Measurements from ENCODE around the gene SMARCA4. TPM values are rescaled to one million over a fixed set of nuclear protein-coding genes. Genes with fewer than 3 reads are reported as not detected.

SMARCA4 gene
- total RNA-seq, 2 experiments from 2014 or later, result 102 to 116 TPM

DNA sequence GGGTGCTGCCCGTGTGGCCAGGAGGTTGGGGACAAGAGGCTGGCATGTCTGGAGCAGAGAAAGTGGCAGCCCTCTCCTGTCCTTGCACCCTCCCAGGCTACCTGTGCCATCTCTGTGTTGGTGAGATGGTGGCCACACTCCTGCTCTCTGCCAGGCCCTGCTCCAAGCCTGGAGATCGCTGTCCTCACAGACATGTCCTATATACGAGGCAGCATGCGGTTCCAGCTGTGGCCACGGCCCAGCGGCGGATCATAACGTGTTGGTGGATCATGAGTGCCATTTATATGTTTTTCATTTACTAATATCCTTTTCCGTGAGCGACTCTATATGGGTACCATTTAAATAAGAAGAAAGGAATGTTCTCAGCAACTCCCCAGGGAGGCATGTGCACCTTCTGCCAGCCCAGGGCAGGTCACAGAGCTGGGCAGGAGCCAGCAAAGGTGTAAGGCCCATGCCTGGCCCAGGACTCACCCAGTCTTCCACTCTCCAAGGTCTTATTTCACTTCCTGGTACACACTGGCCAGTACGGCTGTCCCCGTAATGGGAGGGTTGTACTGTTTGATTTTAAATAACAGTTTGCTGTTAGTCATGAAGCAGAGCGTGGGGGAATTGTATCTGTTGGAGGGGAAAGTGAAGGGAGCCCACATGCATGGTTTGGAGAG is 81.3 kb downstream of the SMARCA4 start:
- no peak overlapping the region for H3K27ac Mint-ChIP-seq
- ATAC-seq, result no peak
- intact Hi-C loops (cut with DNase I, micrococcal nuclease), result no loop called here
- no peaks in the 10 kb centered on the region for H3K4me1 Mint-ChIP-seq
- ChIA-PET POLR2A (no interaction called here), CTCF (no interaction called here)
- H3K27me3 Mint-ChIP-seq, result no peaks in the 10 kb centered on the region
- H3K36me3 Mint-ChIP-seq (ENCODE audit: low read depth), result peaks cover 32% of the 10 kb centered on the region
- no peak for DNase-seq
- no peaks in the 10 kb centered on the region for H3K9me3 Mint-ChIP-seq (ENCODE audit: low read depth)
- H3K4me3 Mint-ChIP-seq, result no peak overlapping the region

GRCh38 chr19:11044431-11044830 is 83.6 kb downstream of the SMARCA4 start:
- Mint-ChIP-seq H3K27me3 (no peaks in the 10 kb centered on the region), H3K4me3 (no peak overlapping the region), H3K36me3 (ENCODE audit: low read depth) (peaks cover 33% of the 10 kb centered on the region), H3K9me3 (ENCODE audit: low read depth) (no peaks in the 10 kb centered on the region), H3K27ac (no peak overlapping the region), H3K4me1 (peaks cover 17% of the 10 kb centered on the region)
- ChIA-PET CTCF (interaction anchor here (0.6 to 1.4 kb wide), 3 partner anchors 9 to 230 kb away, joined by 3 to 8 read pairs (median 3); no protein-coding TSS in a partner anchor), POLR2A (interaction anchor here (1.1 kb wide), 1 partner anchor 51 kb away, joined by 5 read pairs; no protein-coding TSS in a partner anchor)
- no peak for DNase-seq
- intact Hi-C loops (cut with DNase I, micrococcal nuclease), result no loop called here
- ATAC-seq, result no peak

DNA sequence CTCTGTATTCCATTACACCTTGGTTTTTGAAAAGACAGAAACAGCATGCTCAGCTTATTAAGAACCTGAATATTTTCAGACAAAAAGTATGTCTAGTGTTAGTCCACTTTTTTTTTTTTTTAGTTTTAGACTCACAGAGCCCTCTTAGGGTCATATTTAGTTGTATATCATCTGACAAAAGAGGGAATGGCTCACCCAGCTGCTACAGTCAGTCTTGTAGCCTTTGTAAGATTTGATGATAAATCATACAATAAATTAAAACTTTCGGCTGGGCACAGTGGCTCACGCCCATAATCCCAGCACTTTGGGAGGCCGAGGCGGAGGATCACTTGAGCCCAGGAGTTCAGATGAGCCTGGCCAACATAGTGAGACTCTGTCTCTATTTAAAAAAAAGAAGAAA is 84.7 kb downstream of the SMARCA4 start:
- POLR2A ChIA-PET, result no interaction called here
- ATAC-seq (no peak), DNase-seq (no peak)
- Mint-ChIP-seq H3K9me3 (ENCODE audit: low read depth) (no peaks in the 10 kb centered on the region), H3K36me3 (ENCODE audit: low read depth) (peaks cover 33% of the 10 kb centered on the region), H3K4me3 (no peak overlapping the region), H3K27ac (no peak overlapping the region), H3K27me3 (no peaks in the 10 kb centered on the region), H3K4me1 (peaks cover 27% of the 10 kb centered on the region)
- intact Hi-C loops (cut with DNase I, micrococcal nuclease), result no loop called here
- CTCF ChIA-PET, result interaction anchor here (0.6 to 1.4 kb wide), 2 partner anchors 10 to 89 kb away, joined by 3 to 8 read pairs; no protein-coding TSS in a partner anchor

GRCh38 chr19:11046605-11047354 is 86.0 kb downstream of the SMARCA4 start:
- ChIA-PET POLR2A (no interaction called here), CTCF (interaction anchor here (1.0 kb wide), 1 partner anchor 11 kb away, joined by 3 read pairs; no protein-coding TSS in a partner anchor)
- Mint-ChIP-seq H3K36me3 (ENCODE audit: low read depth) (peaks cover 26% of the 10 kb centered on the region), H3K27me3 (no peaks in the 10 kb centered on the region), H3K9me3 (ENCODE audit: low read depth) (no peaks in the 10 kb centered on the region), H3K4me1 (peaks cover 31% of the 10 kb centered on the region), H3K4me3 (no peak overlapping the region), H3K27ac (no peak overlapping the region)
- intact Hi-C loops (cut with DNase I, micrococcal nuclease), result no loop called here
- DNase-seq, result no peak
- no peak for ATAC-seq

DNA sequence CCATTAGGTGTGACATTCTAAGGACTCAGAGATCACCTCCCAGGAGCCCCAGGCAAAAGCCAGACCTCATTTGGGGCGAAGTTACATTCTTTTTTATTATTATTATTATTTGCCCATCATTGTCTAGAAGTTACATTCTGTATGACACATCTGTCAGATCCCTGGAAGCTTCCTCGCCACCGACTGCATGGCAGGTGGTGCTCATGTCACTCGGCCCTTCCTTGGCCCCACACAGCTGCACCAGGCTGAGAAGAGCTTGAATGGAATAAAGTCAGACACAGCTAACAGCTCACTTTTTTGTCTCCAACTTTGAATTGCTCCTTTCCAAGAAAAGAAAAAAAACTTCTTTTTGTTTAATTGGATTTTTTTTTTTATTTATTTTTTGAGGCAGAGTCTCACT is 87.0 kb downstream of the SMARCA4 start:
- intact Hi-C loops (cut with DNase I, micrococcal nuclease), result no loop called here
- Mint-ChIP-seq H3K9me3 (ENCODE audit: low read depth) (no peaks in the 10 kb centered on the region), H3K4me1 (peaks cover 34% of the 10 kb centered on the region), H3K27me3 (no peaks in the 10 kb centered on the region), H3K4me3 (no peak overlapping the region), H3K27ac (no peak overlapping the region), H3K36me3 (ENCODE audit: low read depth) (peaks cover 24% of the 10 kb centered on the region)
- DNase-seq, result no peak
- ChIA-PET CTCF (interaction anchor here (0.5 to 0.9 kb wide), 4 partner anchors 12 to 112 kb away, joined by 3 to 4 read pairs (median 4); no protein-coding TSS in a partner anchor), POLR2A (no interaction called here)
- no peak for ATAC-seq

DNA sequence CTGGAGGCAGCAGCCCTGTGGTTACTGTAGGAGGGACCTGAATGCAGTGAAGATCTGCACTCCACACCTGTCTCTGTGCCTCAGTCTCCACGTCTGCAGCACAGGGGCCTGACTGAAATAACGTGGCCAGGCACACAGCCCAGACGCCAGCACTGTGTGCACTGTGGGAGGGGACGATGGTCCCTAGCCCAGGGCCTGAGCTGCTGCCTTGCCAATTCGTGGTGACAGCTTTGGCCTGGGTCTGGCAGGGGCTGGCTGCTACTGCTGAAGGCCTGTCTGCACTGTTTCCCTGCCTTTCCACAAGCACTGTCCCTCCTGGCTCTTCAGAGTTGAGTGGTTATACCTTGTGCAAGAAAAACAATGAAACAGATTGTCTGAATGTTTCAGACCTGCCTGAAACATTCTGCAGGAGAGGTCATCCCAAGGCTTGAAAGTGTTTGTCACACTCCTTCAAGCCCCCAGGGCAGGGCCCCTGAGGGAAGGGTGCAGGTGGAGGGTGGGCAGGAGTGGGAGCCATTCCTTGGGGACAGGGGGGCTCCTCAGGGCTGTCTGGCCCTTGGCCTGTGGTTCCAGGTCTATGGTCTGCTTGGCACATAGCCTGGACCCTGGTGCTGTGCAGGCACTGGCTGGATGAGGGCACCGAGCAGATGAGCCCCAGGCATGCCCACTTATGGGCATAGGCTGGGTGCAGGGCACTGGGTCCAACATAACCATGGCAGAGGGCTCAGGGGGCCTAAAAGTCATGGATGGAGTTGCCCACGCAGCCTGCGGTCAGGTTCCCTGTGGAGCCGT is 89.7 kb downstream of the SMARCA4 start:
- H3K36me3 Mint-ChIP-seq (ENCODE audit: low read depth), result peaks cover 14% of the 10 kb centered on the region
- no peaks in the 10 kb centered on the region for H3K9me3 Mint-ChIP-seq (ENCODE audit: low read depth)
- CTCF ChIA-PET, result interaction anchor here (1.3 to 1.5 kb wide), 2 partner anchors 10 to 108 kb away, joined by 3 read pairs; no protein-coding TSS in a partner anchor
- ATAC-seq, result no peak
- peaks cover 34% of the 10 kb centered on the region for H3K4me1 Mint-ChIP-seq
- POLR2A ChIA-PET, result no interaction called here
- H3K27me3 Mint-ChIP-seq, result no peaks in the 10 kb centered on the region
- H3K4me3 Mint-ChIP-seq, result no peak overlapping the region
- intact Hi-C loops (cut with DNase I, micrococcal nuclease), result no loop called here
- no peak for DNase-seq
- no peak overlapping the region for H3K27ac Mint-ChIP-seq

DNA sequence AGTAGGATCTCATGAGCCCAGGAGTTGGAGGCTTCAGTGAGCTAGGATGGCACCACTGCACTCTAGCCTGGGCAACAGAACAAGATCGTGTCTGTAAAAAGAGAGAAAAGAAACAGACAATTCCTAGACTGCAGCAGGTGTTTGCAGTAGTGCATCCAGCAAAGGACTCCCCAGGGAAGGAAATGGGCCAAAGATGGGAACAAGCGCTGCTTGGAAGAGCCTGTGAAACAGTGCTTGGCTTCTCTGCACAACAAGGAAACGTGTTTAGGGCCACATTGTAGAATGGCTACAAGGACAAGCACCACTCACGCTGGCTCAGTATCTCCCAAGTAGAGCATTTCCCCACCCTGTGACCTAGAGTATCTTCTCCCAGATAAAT is 93.0 kb downstream of the SMARCA4 start:
- peaks cover 9% of the 10 kb centered on the region for H3K36me3 Mint-ChIP-seq (ENCODE audit: low read depth)
- ChIA-PET CTCF (interaction anchor here (0.7 kb wide), 1 partner anchor 10 kb away, joined by 3 read pairs; no protein-coding TSS in a partner anchor), POLR2A (no interaction called here)
- H3K27ac Mint-ChIP-seq, result no peak overlapping the region
- peaks cover 23% of the 10 kb centered on the region for H3K4me1 Mint-ChIP-seq
- DNase-seq (no peak), ATAC-seq (no peak)
- H3K9me3 Mint-ChIP-seq (ENCODE audit: low read depth), result no peaks in the 10 kb centered on the region
- H3K4me3 Mint-ChIP-seq, result no peak overlapping the region
- H3K27me3 Mint-ChIP-seq, result no peaks in the 10 kb centered on the region
- intact Hi-C loops (cut with DNase I, micrococcal nuclease), result no loop called here

DNA sequence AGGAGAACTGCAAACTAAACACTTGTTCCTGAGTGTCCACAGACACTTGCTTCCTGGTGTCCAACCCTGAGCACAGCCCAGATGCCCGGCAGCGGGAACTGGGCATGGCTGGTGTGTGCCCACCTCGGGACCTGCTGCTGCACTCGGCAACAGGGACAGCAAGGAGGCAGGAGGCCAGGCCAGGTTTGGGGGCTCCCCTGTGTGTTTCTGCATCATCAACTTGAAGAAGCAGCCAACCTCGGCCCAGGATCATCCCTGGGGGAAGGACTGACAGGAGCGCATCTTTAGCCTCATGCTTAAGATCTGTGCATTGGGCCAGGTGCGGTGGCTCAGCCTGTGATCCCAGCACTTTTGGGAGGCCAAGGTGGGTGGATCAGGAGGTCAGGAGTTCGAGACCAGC is 93.4 kb downstream of the SMARCA4 start:
- intact Hi-C loops (cut with DNase I, micrococcal nuclease), result no loop called here
- ATAC-seq (no peak), DNase-seq (no peak)
- H3K27me3 Mint-ChIP-seq, result no peaks in the 10 kb centered on the region
- no peak overlapping the region for H3K27ac Mint-ChIP-seq
- POLR2A ChIA-PET, result no interaction called here
- H3K36me3 Mint-ChIP-seq (ENCODE audit: low read depth), result peaks cover 11% of the 10 kb centered on the region
- H3K4me1 Mint-ChIP-seq, result peaks cover 19% of the 10 kb centered on the region
- no peak overlapping the region for H3K4me3 Mint-ChIP-seq
- no peaks in the 10 kb centered on the region for H3K9me3 Mint-ChIP-seq (ENCODE audit: low read depth)
- CTCF ChIA-PET, result no interaction called here

GRCh38 chr19:11054628-11055027 is 93.8 kb downstream of the SMARCA4 start:
- H3K4me1 Mint-ChIP-seq, result peaks cover 15% of the 10 kb centered on the region
- POLR2A ChIA-PET, result no interaction called here
- H3K27me3 Mint-ChIP-seq, result no peaks in the 10 kb centered on the region
- H3K36me3 Mint-ChIP-seq (ENCODE audit: low read depth), result peaks cover 11% of the 10 kb centered on the region
- DNase-seq, result no peak
- no peaks in the 10 kb centered on the region for H3K9me3 Mint-ChIP-seq (ENCODE audit: low read depth)
- ATAC-seq, result no peak
- no peak overlapping the region for H3K4me3 Mint-ChIP-seq
- no peak overlapping the region for H3K27ac Mint-ChIP-seq
- intact Hi-C loops (cut with DNase I, micrococcal nuclease), result no loop called here
- CTCF ChIA-PET, result no interaction called here

DNA sequence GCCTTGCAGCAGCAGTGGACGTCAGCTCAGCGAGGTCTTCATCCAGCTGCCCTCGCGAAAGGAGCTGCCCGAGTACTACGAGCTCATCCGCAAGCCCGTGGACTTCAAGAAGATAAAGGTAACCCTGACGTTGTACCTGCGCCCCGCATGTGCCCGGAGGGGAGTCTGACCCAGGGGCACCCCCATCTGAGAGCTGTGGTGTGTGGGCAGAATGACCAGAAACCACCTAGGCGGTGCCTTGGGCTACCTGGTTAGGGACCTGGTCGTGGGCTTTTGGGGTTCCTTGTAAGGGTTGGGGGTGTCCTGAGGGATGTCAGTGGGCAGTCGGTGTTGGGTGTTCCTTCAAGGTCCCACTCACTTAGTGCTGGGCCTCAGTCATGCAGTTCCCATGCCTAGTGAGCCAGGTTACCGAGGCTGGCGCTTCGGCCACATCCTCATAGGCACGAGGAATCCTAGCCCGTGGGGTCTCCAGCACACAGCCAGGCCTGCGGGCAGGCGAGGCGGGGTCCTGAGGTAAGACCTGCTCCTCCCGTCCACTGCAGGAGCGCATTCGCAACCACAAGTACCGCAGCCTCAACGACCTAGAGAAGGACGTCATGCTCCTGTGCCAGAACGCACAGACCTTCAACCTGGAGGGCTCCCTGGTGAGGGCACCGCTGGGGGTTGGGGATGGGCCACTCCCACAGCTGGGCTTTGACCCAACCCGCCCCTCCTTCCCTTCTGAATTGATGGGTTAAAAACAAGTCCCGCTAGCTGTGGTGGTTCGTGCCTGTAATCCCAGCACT is 97.6 kb downstream of the SMARCA4 start:
- Mint-ChIP-seq H3K27me3 (no peaks in the 10 kb centered on the region), H3K4me3 (no peak overlapping the region), H3K36me3 (ENCODE audit: low read depth) (peaks cover 18% of the 10 kb centered on the region), H3K9me3 (ENCODE audit: low read depth) (no peaks in the 10 kb centered on the region), H3K4me1 (no peaks in the 10 kb centered on the region), H3K27ac (no peak overlapping the region)
- ATAC-seq, result no peak
- ChIA-PET CTCF (no interaction called here), POLR2A (interaction anchor here (0.6 kb wide), 1 partner anchor 467 kb away, joined by 6 read pairs; no protein-coding TSS in a partner anchor)
- DNase-seq, result no peak
- intact Hi-C loops (cut with DNase I, micrococcal nuclease), result no loop called here
